Suprapubic skin (tissue), 4 donors: Measurements from ENCODE around the gene WSCD1. TPM values are rescaled to one million over a fixed set of nuclear protein-coding genes. Genes with fewer than 3 reads are reported as not detected.

Source experiments
- DNase-seq, 2 donors: peaks; one replicate each; pipeline ENCODE4 v3.0.0-alpha.2; 2019; ENCODE audit warnings: low spot score in 2 of 2
- H3K27ac ChIP-seq: fragments of 200-600 bp; sonication (generic); one replicate; pipeline ENCODE4 v1.5.1; 2019
- H3K27me3 ChIP-seq: fragments of 200-600 bp; sonication (generic); one replicate; pipeline ENCODE4 v1.5.1; 2019
- H3K36me3 ChIP-seq: fragments of 200-600 bp; sonication (generic); one replicate; pipeline ENCODE4 v1.5.1; 2019
- H3K4me1 ChIP-seq: fragments of 200-600 bp; sonication (generic); one replicate; pipeline ENCODE4 v1.5.1; 2019
- H3K4me3 ChIP-seq: fragments of 200-600 bp; sonication (generic); one replicate; pipeline ENCODE4 v1.5.1; 2019; ENCODE audit warnings: mild to moderate bottlenecking
- H3K9me3 ChIP-seq: fragments of 200-600 bp; sonication (generic); one replicate; pipeline ENCODE4 v1.5.1; 2019
- CTCF ChIP-seq, 2 donors: fragments of 200-600 bp in 1 of 2; fragments of 450-650 bp in 1 of 2; sonication (generic) in 1 of 2; IDR thresholded peaks; one replicate each; pipeline ENCODE4 v1.5.1; 2016 to 2019; ENCODE audit warnings: antibody characterized with exemption in 2 of 2, mild to moderate bottlenecking in 1 of 2, moderate library complexity in 1 of 2
- EP300 ChIP-seq: sonication (generic); formaldehyde crosslinking; IDR thresholded peaks from one replicate; pipeline ENCODE4 v1.6.1; 2017; ENCODE audit warnings: antibody characterized with exemption
- POLR2A ChIP-seq, 2 donors: fragments of 450-650 bp; IDR thresholded peaks; one replicate each; pipeline ENCODE4 v1.6.1; 2017; ENCODE audit warnings: antibody characterized with exemption in 2 of 2, mild to moderate bottlenecking in 2 of 2, moderate library complexity in 2 of 2
- POLR2AphosphoS5 ChIP-seq, 3 donors: sonication (generic); formaldehyde crosslinking; IDR thresholded peaks; one replicate each; pipeline ENCODE4 v1.6.1; 2017; ENCODE audit warnings: antibody characterized with exemption in 3 of 3
- WGBS: methylation state at CpG from one replicate; pipeline ENCODE4 v1.1.5; 2018; 5-methylcytosine and 5-hydroxymethylcytosine counted together
- total RNA-seq, 4 donors: library from RNA; depleted of rRNA; stranded (reverse); fragments of >200 nt; gene quantifications; one replicate each; pipeline ENCODE4 v1.1.0, GENCODE V29; 2016

WSCD1 gene
- total RNA-seq, 4 donors from 2014 or later = 0.76 to 4.9 (median 1.6) TPM

- no peaks in the 10 kb centered on the region for H3K36me3 ChIP-seq
- H3K4me1 ChIP-seq = no peaks in the 10 kb centered on the region
- peaks cover under 1% of the 10 kb centered on the region for H3K27me3 ChIP-seq
- TF ChIP-seq CTCF (IDR thresholded peaks at IDR 0.05) (no peak), EP300 (no peak)
- H3K27ac ChIP-seq = no peak overlapping the region
- no peaks in the 10 kb centered on the region for H3K9me3 ChIP-seq
- WGBS = 44% methylated on average over 3 of the region's 3 CpGs
- H3K4me3 ChIP-seq = no peak overlapping the region
- DNase-seq = no peak
These were observed 22.2 kb upstream of the WSCD1 start for GRCh38 chr17:6047966-6048365.

GRCh38 chr17:6048486-6048885 is 21.7 kb upstream of the WSCD1 start:
- TF ChIP-seq CTCF (IDR thresholded peaks at IDR 0.05) (no peak), POLR2AphosphoS5 (IDR thresholded peaks at IDR 0.05) (no peak), POLR2A (IDR thresholded peaks at IDR 0.05) (no peak)
- Histone ChIP-seq H3K27me3 (peaks cover 3% of the 10 kb centered on the region), H3K27ac (no peak overlapping the region), H3K4me1 (no peaks in the 10 kb centered on the region), H3K36me3 (no peaks in the 10 kb centered on the region), H3K4me3 (no peak overlapping the region), H3K9me3 (no peaks in the 10 kb centered on the region)
- DNase-seq = no peak
- WGBS = 96% methylated on average over 5 of the region's 5 CpGs

GRCh38 chr17:6052926-6053325 is 17.3 kb upstream of the WSCD1 start:
- no peak for DNase-seq
- Histone ChIP-seq H3K27me3 (peaks cover 30% of the 10 kb centered on the region), H3K36me3 (no peaks in the 10 kb centered on the region), H3K9me3 (no peaks in the 10 kb centered on the region), H3K4me1 (no peaks in the 10 kb centered on the region), H3K4me3 (no peak overlapping the region), H3K27ac (no peak overlapping the region)
- WGBS = 67% methylated on average over 3 of the region's 3 CpGs
- TF ChIP-seq CTCF (IDR thresholded peaks at IDR 0.05) (no peak), POLR2AphosphoS5 (IDR thresholded peaks at IDR 0.05) (no peak), POLR2A (IDR thresholded peaks at IDR 0.05) (no peak), EP300 (no peak)

- H3K36me3 ChIP-seq = no peaks in the 10 kb centered on the region
- TF ChIP-seq EP300 (no peak), POLR2AphosphoS5 (IDR thresholded peaks at IDR 0.05) (no peak), CTCF (IDR thresholded peaks at IDR 0.05) (no peak), POLR2A (IDR thresholded peaks at IDR 0.05) (no peak)
- H3K27ac ChIP-seq = no peak overlapping the region
- 97% methylated on average over 3 of the region's 3 CpGs for WGBS
- H3K4me3 ChIP-seq = no peak overlapping the region
- H3K4me1 ChIP-seq = no peaks in the 10 kb centered on the region
- peaks cover 39% of the 10 kb centered on the region for H3K27me3 ChIP-seq
- H3K9me3 ChIP-seq = no peaks in the 10 kb centered on the region
- no peak for DNase-seq
These were observed 15.8 kb upstream of the WSCD1 start for GRCh38 chr17:6054372-6054771.

- H3K36me3 ChIP-seq = no peaks in the 10 kb centered on the region
- H3K4me3 ChIP-seq = no peak overlapping the region
- peaks cover 51% of the 10 kb centered on the region for H3K27me3 ChIP-seq
- H3K9me3 ChIP-seq = no peaks in the 10 kb centered on the region
- no peak overlapping the region for H3K27ac ChIP-seq
- no peaks in the 10 kb centered on the region for H3K4me1 ChIP-seq
- 89% methylated on average over 2 of the region's 2 CpGs for WGBS
- TF ChIP-seq CTCF (IDR thresholded peaks at IDR 0.05) = no peak
- no peak for TF ChIP-seq POLR2AphosphoS5 (IDR thresholded peaks at IDR 0.05)
- TF ChIP-seq POLR2A (IDR thresholded peaks at IDR 0.05) = no peak
- TF ChIP-seq EP300 = no peak
- DNase-seq = no peak
These were observed 14.1 kb upstream of the WSCD1 start for GRCh38 chr17:6056104-6056503.
